ENCODE results near the gene TSC2. TPM values are rescaled to one million over a fixed set of nuclear protein-coding genes. Genes with fewer than 3 reads are reported as not detected.

Gene TSC2
- total RNA-seq, 2 experiments from 2014 or later, result 101 to 115 TPM

DNA sequence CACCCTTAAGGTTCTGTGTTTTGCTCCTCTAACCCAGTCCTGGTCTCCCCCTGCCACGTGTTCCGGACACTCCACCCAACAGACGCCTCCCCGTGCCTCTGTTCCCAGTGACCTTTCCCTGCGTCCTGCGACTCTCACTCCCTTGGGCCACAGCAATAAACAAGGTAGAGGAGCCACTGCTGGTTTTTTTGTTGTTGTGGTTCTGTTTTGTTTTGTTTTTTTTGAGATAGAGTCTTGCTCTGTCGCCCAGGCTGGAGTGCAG, 31.9 kb upstream of the TSC2 start:
- CTCF ChIA-PET, result interaction anchor here (0.7 to 2.2 kb wide), 7 partner anchors 8 to 140 kb away, joined by 3 to 16 read pairs (median 5); partner anchors contain the start of genes NTHL1, TRAF7 and TSC2
- DNase-seq (no peak), ATAC-seq (no peak)
- H3K27ac Mint-ChIP-seq, result no peak overlapping the region
- H3K36me3 Mint-ChIP-seq, result no peaks in the 10 kb centered on the region
- H3K9me3 Mint-ChIP-seq (ENCODE audit: low read depth), result no peaks in the 10 kb centered on the region
- no peaks in the 10 kb centered on the region for H3K4me1 Mint-ChIP-seq
- peaks cover 17% of the 10 kb centered on the region for H3K27me3 Mint-ChIP-seq
- H3K4me3 Mint-ChIP-seq, result no peak overlapping the region

DNA sequence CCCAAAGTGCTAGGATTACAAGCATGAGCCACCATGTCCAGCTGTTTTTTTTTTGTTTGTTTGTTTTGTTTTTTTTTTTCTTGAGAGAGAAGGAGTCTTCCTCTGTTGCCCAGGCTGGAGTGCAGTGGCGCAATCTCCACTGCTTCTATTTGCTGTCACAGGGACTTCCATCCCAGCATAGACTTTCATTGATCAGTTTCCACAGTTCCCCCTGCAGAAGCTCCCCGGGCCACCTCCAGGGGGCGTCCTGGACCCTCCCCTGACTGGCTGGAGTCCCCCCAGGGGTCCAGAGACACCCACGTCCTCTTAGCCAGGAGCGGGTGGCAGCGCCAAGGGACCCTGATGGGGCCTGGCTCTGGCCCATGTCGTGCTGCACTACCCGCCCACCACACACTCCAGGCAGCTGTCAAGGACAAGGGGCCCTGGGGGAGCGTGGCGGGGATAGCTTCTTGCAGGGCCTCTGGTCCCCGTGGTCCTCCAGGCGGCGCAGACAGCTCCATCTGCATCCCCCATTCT, 31.3 kb upstream of the TSC2 start:
- no peak for ATAC-seq
- H3K9me3 Mint-ChIP-seq (ENCODE audit: low read depth), result no peaks in the 10 kb centered on the region
- no peaks in the 10 kb centered on the region for H3K36me3 Mint-ChIP-seq
- no peak overlapping the region for H3K27ac Mint-ChIP-seq
- no peaks in the 10 kb centered on the region for H3K4me1 Mint-ChIP-seq
- H3K27me3 Mint-ChIP-seq, result peaks cover 22% of the 10 kb centered on the region
- no peak for DNase-seq
- CTCF ChIA-PET, result interaction anchor here (0.6 to 2.2 kb wide), 10 partner anchors 9 to 139 kb away, joined by 3 to 16 read pairs (median 5); partner anchors contain the start of genes NTHL1, TRAF7 and TSC2
- H3K4me3 Mint-ChIP-seq, result no peak overlapping the region

DNA sequence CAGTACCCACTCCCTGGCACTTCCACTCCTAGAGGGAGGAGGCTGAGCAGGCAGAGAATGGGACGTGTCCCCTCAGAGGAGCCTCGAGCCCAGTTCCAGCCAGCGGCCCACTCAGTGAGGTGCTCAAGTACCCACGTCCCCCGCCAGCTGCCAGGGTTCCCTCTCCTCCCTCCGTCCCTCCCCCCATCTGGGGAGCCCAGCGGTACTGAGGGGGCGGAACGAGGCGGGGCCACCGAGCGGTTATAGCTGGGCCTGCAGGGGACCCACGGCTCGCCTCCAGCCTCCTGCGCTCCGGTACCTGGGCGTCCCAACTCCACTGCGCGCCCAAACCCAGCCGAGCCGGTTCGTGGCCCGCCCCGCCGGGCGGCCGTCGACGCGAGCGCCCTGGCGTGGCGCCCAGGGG, 28.3 kb upstream of the TSC2 start, which contains the start of gene NPW:
Gene NPW (plus strand): TSS at position 268 of the 403 bp plus-strand sequence.
- Mint-ChIP-seq H3K27ac (no peak within 1 kb of the TSS), H3K9me3 (ENCODE audit: low read depth) (no peaks in the 10 kb centered on the region), H3K27me3 (peaks cover 31% of the 10 kb centered on the region), H3K36me3 (no peaks in the 10 kb centered on the region), H3K4me3 (no peak within 1 kb of the TSS), H3K4me1 (peaks cover 12% of the 10 kb centered on the region)
- CTCF ChIA-PET, result interaction anchor here (1.5 to 7.6 kb wide), 2 partner anchors 11 to 123 kb away, joined by 3 to 118 read pairs; no protein-coding TSS in a partner anchor
- no peak for ATAC-seq
- no peak for DNase-seq

DNA sequence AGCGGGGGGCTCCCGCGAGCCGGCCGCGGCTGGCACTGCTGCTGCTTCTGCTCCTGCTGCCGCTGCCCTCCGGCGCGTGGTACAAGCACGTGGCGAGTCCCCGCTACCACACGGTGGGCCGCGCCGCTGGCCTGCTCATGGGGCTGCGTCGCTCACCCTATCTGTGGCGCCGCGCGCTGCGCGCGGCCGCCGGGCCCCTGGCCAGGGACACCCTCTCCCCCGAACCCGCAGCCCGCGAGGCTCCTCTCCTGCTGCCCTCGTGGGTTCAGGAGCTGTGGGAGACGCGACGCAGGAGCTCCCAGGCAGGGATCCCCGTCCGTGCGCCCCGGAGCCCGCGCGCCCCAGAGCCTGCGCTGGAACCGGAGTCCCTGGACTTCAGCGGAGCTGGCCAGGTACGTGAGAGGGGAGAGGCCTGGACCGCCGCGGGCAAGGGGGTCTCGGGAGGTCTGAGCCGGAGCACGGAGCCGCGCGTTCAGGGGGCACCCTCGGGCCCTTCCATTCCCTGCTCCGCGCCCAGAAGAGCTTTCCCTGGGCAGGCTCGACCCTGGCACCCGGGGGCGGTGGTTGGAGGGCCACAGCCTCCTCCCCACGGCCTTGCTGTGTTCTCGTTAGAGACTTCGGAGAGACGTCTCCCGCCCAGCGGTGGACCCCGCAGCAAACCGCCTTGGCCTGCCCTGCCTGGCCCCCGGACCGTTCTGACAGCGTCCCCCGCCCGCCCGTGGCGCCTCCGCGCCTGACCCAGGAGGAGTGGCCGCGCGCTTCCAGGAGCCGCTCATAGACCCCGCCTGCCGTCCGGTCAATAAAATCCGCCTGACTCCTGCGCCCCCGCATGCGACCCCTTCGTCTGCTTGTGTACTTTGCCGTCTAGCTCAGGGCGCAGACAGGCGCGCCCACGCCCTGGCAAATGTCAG, 27.6 kb upstream of the TSC2 start:
- Mint-ChIP-seq H3K36me3 (no peaks in the 10 kb centered on the region), H3K4me1 (peaks cover 12% of the 10 kb centered on the region), H3K9me3 (ENCODE audit: low read depth) (no peaks in the 10 kb centered on the region), H3K27ac (no peak overlapping the region), H3K27me3 (peaks cover 31% of the 10 kb centered on the region), H3K4me3 (no peak overlapping the region)
- ATAC-seq, result no peak
- CTCF ChIA-PET, result interaction anchor here (1.5 to 7.6 kb wide), 3 partner anchors 12 to 122 kb away, joined by 3 to 118 read pairs (median 11); no protein-coding TSS in a partner anchor
- no peak for DNase-seq

DNA sequence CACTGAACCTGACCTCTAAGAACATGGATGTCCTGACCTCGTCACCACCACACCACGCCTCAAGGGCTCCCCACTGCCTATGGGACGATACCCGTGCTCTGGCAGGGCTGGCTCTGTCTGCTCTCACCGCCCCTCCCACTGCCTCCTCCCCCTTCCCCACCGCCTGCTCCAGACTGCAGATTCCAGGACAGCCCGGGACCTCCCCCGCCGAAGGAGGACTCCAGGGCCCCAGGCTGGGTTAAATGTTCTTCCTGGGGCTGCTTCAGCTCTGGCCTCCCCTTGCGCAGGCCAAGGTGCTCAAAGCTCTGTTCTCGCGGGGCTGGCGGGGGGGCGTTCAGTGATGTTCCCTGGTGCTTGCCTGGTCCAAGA, 25.1 kb upstream of the TSC2 start:
- no peaks in the 10 kb centered on the region for H3K9me3 Mint-ChIP-seq (ENCODE audit: low read depth)
- no peaks in the 10 kb centered on the region for H3K36me3 Mint-ChIP-seq
- H3K27ac Mint-ChIP-seq, result no peak overlapping the region
- peaks cover 17% of the 10 kb centered on the region for H3K4me1 Mint-ChIP-seq
- DNase-seq, result peak; percentile 49
- peak; percentile 31 for ATAC-seq
- peak overlapping the region; percentile 54 for H3K4me3 Mint-ChIP-seq
- H3K27me3 Mint-ChIP-seq, result peaks cover 42% of the 10 kb centered on the region
- CTCF ChIA-PET, result interaction anchor here (0.6 to 7.6 kb wide), 22 partner anchors 9 to 454 kb away, joined by 3 to 118 read pairs (median 4); partner anchors contain the start of genes MSRB1, NTHL1, PKD1 and TRAF7

DNA sequence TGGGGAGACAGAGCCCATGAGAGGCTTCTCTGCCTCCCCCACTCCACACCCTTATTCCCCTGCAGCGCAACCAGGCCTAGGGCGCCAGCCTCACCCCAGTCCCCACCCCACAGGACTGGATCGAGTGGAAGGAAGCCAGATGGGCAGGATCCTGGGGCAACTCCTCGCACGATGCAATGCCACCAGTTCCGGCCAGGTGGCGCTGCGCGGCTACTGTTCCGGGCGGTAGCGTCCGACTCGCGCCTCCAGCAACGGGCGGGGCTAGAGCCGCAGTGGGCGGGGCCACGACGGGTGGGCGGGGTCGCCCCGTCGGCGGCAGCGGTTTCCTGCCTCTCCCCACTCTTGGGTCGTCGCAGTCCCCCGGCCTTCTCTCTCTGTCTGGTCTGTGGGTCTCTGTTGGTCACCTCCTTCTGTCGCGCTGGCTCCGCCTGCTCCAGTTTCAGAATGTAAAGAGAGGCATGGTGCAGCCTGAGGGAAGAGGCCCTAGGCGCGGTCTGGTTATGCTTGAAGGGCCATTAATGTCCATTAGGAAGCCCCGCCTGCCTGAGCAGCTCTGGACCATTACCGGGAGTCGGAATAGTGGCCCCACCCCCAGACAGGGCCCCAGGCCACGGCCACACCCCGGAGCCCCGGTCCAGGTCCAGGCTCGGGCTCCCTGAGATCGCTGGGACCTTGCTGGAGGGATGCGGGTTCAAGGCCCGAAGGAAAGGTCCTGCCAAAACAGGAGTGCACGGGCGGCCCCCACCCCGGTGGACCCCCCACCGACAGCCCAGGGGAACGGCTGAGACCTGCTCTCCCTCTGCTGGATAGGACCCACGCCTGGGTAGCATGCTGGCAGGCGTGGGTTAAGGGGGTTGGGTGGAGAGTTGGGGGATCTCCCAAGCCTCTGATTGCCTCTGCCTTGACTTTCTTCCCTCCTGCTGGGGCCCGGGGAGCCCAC, 24.4 kb upstream of the TSC2 start:
- DNase-seq, result peak; percentile 95
- CTCF ChIA-PET, result interaction anchor here (0.6 to 7.6 kb wide), 22 partner anchors 9 to 454 kb away, joined by 3 to 118 read pairs (median 4); partner anchors contain the start of genes MSRB1, NTHL1, PKD1 and RAB26
- peak overlapping the region; percentile 56 for H3K4me3 Mint-ChIP-seq
- H3K9me3 Mint-ChIP-seq (ENCODE audit: low read depth), result no peaks in the 10 kb centered on the region
- H3K36me3 Mint-ChIP-seq, result no peaks in the 10 kb centered on the region
- peak overlapping the region; percentile 64 for H3K27ac Mint-ChIP-seq
- peaks cover 17% of the 10 kb centered on the region for H3K4me1 Mint-ChIP-seq
- peak; percentile 82 for ATAC-seq
- H3K27me3 Mint-ChIP-seq, result peaks cover 45% of the 10 kb centered on the region

DNA sequence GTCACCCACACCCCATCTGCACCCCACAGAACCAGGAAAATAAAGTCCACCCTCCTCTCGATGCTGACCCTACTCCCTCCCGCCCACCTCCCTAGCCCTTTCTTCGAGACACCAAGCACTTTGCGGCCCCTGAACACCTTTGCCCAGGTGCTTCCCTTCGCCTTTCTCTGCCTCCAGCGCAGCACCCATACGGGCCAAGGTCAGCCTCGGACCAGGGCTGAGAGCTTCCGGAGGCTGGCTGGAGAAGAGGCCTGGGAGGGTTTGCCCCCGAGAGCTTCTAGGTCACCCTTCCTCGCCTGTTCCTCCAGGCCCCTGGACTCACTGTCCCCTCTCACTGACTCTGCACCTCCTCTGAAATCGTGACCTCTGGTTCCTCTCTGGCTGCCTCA, 23.8 kb upstream of the TSC2 start:
- Mint-ChIP-seq H3K4me3 (no peak overlapping the region), H3K27ac (peak overlapping the region; percentile 30)
- ATAC-seq, result no peak

DNA sequence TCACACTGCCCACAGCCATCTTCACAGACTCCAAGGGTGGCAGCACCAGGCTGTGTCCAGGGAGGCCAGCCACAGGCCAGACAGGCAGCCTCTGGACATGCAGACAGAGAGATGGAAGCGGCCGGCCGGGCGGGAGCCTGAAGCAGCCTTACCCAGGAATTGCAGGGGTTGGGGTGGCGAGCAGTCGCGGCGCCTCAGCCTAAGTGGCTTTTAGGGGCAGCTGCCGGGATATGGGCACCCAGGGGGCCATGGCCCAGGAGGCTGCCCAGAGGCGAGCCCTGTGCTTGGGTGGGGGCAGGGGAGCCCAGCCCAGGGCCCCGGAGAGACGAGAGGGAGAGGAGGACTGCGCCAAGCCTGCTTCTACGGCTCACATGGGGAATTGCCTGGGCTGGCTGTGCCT, 22.5 kb upstream of the TSC2 start:
- Mint-ChIP-seq H3K27ac (no peak overlapping the region), H3K4me3 (no peak overlapping the region), H3K9me3 (ENCODE audit: low read depth) (no peaks in the 10 kb centered on the region), H3K27me3 (peaks cover 40% of the 10 kb centered on the region), H3K4me1 (peaks cover 17% of the 10 kb centered on the region), H3K36me3 (no peaks in the 10 kb centered on the region)
- ATAC-seq (no peak), DNase-seq (no peak)
- CTCF ChIA-PET, result interaction anchor here (1.1 to 7.6 kb wide), 5 partner anchors 9 to 129 kb away, joined by 5 to 118 read pairs (median 7); partner anchors contain the start of genes NTHL1, TRAF7 and TSC2

More for the DNA sequence above, 23.8 kb upstream of the TSC2 start:
- CTCF ChIA-PET, result interaction anchor here (1.2 to 7.6 kb wide), 5 partner anchors 113 to 130 kb away, joined by 5 to 118 read pairs (median 9); partner anchors contain the start of genes RAB26 and TRAF7
- peaks cover 17% of the 10 kb centered on the region for H3K4me1 Mint-ChIP-seq
- peaks cover 43% of the 10 kb centered on the region for H3K27me3 Mint-ChIP-seq
- no peak for DNase-seq
- no peaks in the 10 kb centered on the region for H3K9me3 Mint-ChIP-seq (ENCODE audit: low read depth)
- no peaks in the 10 kb centered on the region for H3K36me3 Mint-ChIP-seq

DNA sequence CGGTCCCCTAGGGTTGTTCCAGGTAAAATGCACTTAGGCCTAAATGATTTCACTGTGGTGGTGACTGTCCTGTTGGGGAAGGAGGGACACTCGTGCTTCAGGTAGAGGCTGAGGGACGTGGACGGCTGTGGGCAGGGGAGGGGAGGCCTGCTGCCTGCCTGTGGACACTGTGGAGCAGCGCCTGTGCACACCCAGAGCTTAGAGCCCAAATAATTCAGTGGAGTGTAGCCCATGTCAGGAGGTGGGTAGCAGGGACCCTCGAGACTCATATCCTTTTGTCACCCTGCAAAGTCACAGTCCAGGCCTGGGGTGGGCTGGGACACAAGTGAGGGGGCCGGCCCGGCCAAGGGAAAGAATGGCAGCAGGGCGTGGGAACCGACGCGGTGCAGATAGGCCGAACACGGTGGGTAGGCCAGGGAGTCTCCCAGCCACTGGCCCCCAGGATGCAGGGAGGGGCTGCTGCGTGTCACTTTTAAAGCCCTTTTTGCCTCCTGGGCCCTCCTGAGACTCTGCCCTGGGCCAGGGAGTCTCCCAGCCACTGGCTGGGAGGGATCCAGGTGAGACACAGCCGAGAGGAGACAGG, 21.8 kb upstream of the TSC2 start:
- no peak for DNase-seq
- CTCF ChIA-PET, result interaction anchor here (1.1 to 7.6 kb wide), 5 partner anchors 10 to 128 kb away, joined by 5 to 118 read pairs (median 7); partner anchors contain the start of genes NTHL1, TRAF7 and TSC2
- Mint-ChIP-seq H3K4me3 (no peak overlapping the region), H3K9me3 (ENCODE audit: low read depth) (no peaks in the 10 kb centered on the region), H3K27me3 (peaks cover 35% of the 10 kb centered on the region), H3K4me1 (peaks cover 17% of the 10 kb centered on the region), H3K36me3 (no peaks in the 10 kb centered on the region), H3K27ac (no peak overlapping the region)
- no peak for ATAC-seq

DNA sequence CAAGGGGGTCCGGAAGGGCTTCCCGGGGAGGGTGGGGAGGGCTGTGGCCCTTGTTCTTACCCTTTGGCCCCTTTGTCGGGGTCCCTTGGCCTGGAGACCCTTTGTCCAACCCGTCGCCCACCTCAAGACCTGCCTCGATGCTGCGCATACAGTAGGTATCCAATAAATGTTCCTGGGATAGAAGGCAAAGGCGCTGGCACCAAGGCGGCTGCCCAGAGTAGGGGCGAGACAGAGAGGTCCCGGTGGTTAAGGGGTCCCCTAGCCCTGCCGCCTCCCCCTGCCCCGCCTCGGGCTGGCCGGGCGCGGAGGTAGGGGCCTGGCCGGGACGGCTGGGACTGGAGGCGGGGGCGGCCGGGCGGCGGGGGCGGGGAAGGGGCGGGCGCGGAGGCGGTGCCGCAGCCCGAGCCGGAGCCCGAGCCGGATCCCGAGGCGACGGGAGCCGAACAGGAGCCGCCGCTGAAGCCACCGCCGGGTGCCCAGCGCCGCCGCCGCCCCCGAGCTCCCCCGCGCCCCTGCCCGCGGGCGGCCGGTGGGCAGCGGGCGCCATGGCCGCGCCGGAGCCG, 21.2 kb upstream of the TSC2 start, which contains the start of gene NHERF2:
Gene NHERF2 (plus strand): TSS at position 442 of the 563 bp plus-strand sequence. CDS start 104 bp downstream, at position 546.
- H3K27me3 Mint-ChIP-seq, result peaks cover 29% of the 10 kb centered on the region
- ATAC-seq, result peak; percentile 25
- H3K9me3 Mint-ChIP-seq (ENCODE audit: low read depth), result no peaks in the 10 kb centered on the region
- H3K4me3 Mint-ChIP-seq, result peak within 1 kb of the TSS; percentile 51
- no peaks in the 10 kb centered on the region for H3K36me3 Mint-ChIP-seq
- no peak within 1 kb of the TSS for H3K27ac Mint-ChIP-seq
- CTCF ChIA-PET, result interaction anchor here (1.9 to 4.6 kb wide), 3 partner anchors 21 to 128 kb away, joined by 5 to 28 read pairs (median 17); partner anchors contain the start of genes NTHL1, TRAF7 and TSC2
- DNase-seq, result no peak
- peaks cover 17% of the 10 kb centered on the region for H3K4me1 Mint-ChIP-seq

DNA sequence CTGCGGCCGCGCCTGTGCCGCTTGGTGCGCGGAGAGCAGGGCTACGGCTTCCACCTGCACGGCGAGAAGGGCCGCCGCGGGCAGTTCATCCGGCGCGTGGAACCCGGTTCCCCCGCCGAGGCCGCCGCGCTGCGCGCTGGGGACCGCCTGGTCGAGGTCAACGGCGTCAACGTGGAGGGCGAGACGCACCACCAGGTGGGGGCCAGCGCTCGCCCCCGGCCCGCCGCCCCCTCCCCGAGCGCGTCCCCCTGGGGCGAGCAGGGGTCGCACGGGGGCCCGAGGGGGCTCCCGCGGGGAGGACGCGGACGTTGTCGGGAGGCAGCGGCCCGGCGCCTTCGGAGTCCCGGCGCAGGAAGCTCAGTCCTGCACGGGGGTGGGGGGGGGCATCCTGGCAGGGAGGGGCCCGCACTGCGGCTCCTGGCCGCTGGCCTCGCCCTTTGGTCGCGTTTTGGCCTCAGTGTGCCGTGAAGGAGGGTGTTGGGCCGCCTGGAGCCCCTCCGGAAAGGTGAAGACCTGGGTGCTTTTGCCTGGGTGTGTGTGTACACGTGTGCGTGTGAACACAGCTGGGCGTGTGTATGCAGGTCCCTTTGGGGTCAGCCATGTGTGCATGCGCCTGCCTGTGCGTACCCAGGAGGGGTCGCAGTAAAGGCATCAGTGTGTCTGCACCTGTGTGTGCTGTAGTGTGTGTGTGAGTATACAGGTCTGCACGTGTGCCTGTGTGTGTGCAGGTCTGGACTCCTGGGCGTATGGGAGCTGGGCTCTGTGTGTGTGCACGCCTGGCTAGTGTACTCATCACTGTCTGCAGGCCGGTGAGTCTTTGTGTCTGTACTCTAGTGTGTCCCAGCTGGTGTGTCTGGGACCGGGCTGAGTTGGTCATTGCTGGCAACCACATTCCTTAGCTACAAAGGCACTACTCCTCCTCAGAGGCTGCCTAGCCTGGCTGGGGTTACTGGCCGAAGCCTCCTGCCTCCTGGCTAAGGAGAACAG, 20.5 kb upstream of the TSC2 start:
- peaks cover 17% of the 10 kb centered on the region for H3K4me1 Mint-ChIP-seq
- H3K36me3 Mint-ChIP-seq, result no peaks in the 10 kb centered on the region
- CTCF ChIA-PET, result interaction anchor here (0.6 to 3.3 kb wide), 5 partner anchors 11 to 120 kb away, joined by 3 to 17 read pairs (median 3); no protein-coding TSS in a partner anchor
- H3K4me3 Mint-ChIP-seq, result peak overlapping the region; percentile 51
- H3K9me3 Mint-ChIP-seq (ENCODE audit: low read depth), result no peaks in the 10 kb centered on the region
- no peak overlapping the region for H3K27ac Mint-ChIP-seq
- DNase-seq, result no peak
- H3K27me3 Mint-ChIP-seq, result peaks cover 27% of the 10 kb centered on the region
- ATAC-seq, result peak; percentile 10

Data from activated CD8-positive, alpha-beta memory T cell treated with anti-CD3 and anti-CD28 coated beads, Interleukin-2, amount 10 ng/mL, durations not matched to agents 7 days and 5 days (primary cell).